Esophagus (tissue), 2 donors: ENCODE data around the gene AIMP1. TPM values are rescaled to one million over a fixed set of nuclear protein-coding genes. Genes with fewer than 3 reads are reported as not detected.

ENCODE experiments used
- H3K27ac ChIP-seq, 2 donors: one replicate each; pipeline ENCODE4 v1.5.1; 2013; ENCODE audit warnings: low read depth in 2 of 2, mild to moderate bottlenecking in 2 of 2, inconsistent platforms in 1 of 2, low read length in 1 of 2, moderate library complexity in 1 of 2
- H3K27me3 ChIP-seq, 2 donors: one replicate each; pipeline ENCODE4 v1.6.1; 2013; ENCODE audit warnings: low read length in 2 of 2, control low read depth in 1 of 2, mild to moderate bottlenecking in 1 of 2; ENCODE audit not compliant: insufficient read depth in 2 of 2, control insufficient read depth in 1 of 2
- H3K36me3 ChIP-seq, 2 donors: one replicate each; pipeline ENCODE4 v1.6.1; 2013; ENCODE audit warnings: low read length in 1 of 2; ENCODE audit not compliant: control insufficient read depth in 2 of 2, insufficient read depth in 2 of 2
- H3K4me1 ChIP-seq, 2 donors: one replicate each; pipeline ENCODE4 v1.6.1; 2013; ENCODE audit warnings: low read length in 1 of 2; ENCODE audit not compliant: control insufficient read depth in 2 of 2, insufficient read depth in 2 of 2
- H3K4me3 ChIP-seq, 2 donors: one replicate each; pipeline ENCODE4 v1.5.1; 2013; ENCODE audit warnings: low read length in 2 of 2, mild to moderate bottlenecking in 2 of 2, low read depth in 1 of 2, moderate library complexity in 1 of 2
- H3K9me3 ChIP-seq, 2 donors: one replicate each; pipeline ENCODE4 v1.6.1; 2013; ENCODE audit warnings: mild to moderate bottlenecking in 2 of 2, low read depth in 1 of 2, low read length in 1 of 2, moderate library complexity in 1 of 2; ENCODE audit not compliant: control insufficient read depth in 2 of 2, insufficient read depth in 1 of 2
- WGBS, 2 donors: extraction: QIAGEN DNeasy Blood & Tissue Kit; methylation state at CpG; one replicate each; pipeline ENCODE4 v1.1.7; 2013; 5-methylcytosine and 5-hydroxymethylcytosine counted together
- polyA plus RNA-seq, 2 donors: library from polyadenylated mRNA; stranded (reverse); fragments of 200-250 nt; gene quantifications; one replicate each; pipeline ENCODE4 v1.2.3, GENCODE V29; 2013
- donor health status: healthy with polysubstance abuse.
- donor health status: Bipolar disorder and iron deficiency.

AIMP1 gene
- polyA plus RNA-seq, 2 donors, result 25.0 to 26.9 TPM

- Histone ChIP-seq H3K9me3 (no peaks in the 10 kb centered on the region), H3K4me3 (no peak overlapping the region), H3K4me1 (no peaks in the 10 kb centered on the region), H3K27ac (no peak overlapping the region), H3K36me3 (peaks cover 3 to 7% of the 10 kb centered on the region in 2 donors), H3K27me3 (no peaks in the 10 kb centered on the region)
- WGBS, 2 donors, result 86 to 88% methylated on average over 2 of the region's 2 CpGs
Measured at GRCh38 chr4:106289737-106290136, 26.6 kb upstream of the AIMP1 start.

DNA sequence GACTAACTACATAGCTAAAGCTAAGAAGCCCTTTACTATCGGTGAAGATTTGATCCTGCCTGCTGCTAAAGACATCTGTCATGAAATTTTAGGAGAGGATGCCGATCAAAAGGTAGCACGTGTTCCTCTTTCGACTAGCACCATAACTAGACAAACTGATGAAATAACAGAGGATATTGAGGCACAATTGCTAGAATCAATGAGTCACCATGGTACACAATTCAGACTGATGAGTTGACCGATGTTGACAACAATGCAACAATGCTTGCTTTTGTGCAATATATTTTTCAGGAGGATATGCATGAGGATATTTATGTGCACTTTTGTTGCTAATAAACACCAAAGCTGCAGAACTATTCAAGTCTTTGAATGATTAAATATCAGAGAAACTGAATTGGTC is 24.7 kb upstream of the AIMP1 start:
- Histone ChIP-seq H3K4me1 (no peaks in the 10 kb centered on the region), H3K27ac (no peak overlapping the region), H3K4me3 (no peak overlapping the region), H3K9me3 (no peaks in the 10 kb centered on the region), H3K36me3 (peaks cover 3% of the 10 kb centered on the region in 2 donors), H3K27me3 (no peaks in the 10 kb centered on the region)
- 96 to 98% methylated on average over 5 of the region's 5 CpGs for WGBS, 2 donors

GRCh38 chr4:106294062-106294461 is 22.3 kb upstream of the AIMP1 start:
- Histone ChIP-seq H3K27me3 (no peaks in the 10 kb centered on the region), H3K4me3 (no peak overlapping the region), H3K4me1 (no peaks in the 10 kb centered on the region), H3K27ac (no peak overlapping the region), H3K36me3 (peaks cover 0 to 3% of the 10 kb centered on the region in 2 donors), H3K9me3 (no peaks in the 10 kb centered on the region)
- WGBS, 2 donors, result 98% methylated on average over 10 of the region's 10 CpGs

DNA sequence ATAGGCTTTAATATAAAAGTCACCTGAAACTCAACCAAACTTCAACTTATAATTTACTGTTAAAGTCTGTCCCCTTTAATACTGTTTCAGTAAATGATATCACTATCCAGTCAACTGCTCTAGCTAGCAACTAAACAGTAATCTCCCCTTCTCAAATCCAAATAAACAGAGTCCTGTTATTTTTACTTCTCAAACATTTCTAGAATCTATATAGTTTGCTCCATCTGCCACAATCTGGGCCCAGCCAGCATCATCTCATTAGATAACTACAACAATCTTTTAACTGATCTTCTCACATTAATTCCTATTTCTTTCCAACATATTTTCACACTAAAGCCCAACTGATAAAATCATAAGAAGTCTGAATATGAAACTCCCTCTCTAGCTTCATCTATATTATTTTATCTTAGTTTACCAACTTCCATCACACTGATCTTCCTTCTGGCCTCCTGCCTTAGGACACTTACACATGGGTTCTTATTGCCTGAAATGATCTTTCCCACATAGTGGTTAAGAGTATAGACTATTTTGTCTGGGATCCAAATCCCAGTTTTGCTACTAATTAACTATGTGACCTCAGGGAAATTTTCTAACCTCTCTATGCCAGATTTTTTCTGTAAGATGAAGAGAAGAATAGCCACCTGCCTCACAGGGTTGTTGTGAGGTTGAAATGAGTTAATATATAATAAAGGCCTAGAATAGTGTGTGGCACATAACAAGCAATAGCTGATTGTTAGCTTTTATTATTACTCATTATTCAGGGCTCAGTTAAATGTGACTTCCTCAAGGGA is 18.9 kb upstream of the AIMP1 start:
- Histone ChIP-seq H3K4me3 (no peak overlapping the region), H3K36me3 (no peaks in the 10 kb centered on the region), H3K27me3 (no peaks in the 10 kb centered on the region), H3K9me3 (no peaks in the 10 kb centered on the region), H3K27ac (no peak overlapping the region), H3K4me1 (no peaks in the 10 kb centered on the region)

DNA sequence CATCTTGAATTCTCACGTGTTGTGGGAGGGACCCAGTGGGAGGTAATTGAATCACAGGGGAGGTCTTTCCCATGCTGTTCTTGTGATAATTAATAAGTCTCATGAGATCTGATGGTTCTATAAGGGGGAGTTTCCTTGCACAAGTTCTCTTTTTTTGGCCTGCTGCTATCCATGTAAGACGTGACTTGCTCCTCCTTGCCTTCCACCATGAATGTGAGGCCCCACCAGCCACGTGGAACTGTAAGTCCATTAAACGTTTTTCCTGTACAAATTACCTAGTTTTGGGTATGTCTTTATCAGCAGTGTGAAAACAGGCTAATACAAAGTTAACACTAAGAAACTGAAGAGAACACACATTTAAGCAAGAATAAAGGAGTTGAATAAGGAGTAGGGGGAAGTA is 16.4 kb upstream of the AIMP1 start:
- H3K9me3 ChIP-seq, result no peaks in the 10 kb centered on the region
- H3K27ac ChIP-seq, result no peak overlapping the region
- no peaks in the 10 kb centered on the region for H3K4me1 ChIP-seq
- no peak overlapping the region for H3K4me3 ChIP-seq
- H3K36me3 ChIP-seq, result no peaks in the 10 kb centered on the region
- WGBS, 2 donors, result 87 to 90% methylated on average over 4 of the region's 4 CpGs
- H3K27me3 ChIP-seq, result no peaks in the 10 kb centered on the region

DNA sequence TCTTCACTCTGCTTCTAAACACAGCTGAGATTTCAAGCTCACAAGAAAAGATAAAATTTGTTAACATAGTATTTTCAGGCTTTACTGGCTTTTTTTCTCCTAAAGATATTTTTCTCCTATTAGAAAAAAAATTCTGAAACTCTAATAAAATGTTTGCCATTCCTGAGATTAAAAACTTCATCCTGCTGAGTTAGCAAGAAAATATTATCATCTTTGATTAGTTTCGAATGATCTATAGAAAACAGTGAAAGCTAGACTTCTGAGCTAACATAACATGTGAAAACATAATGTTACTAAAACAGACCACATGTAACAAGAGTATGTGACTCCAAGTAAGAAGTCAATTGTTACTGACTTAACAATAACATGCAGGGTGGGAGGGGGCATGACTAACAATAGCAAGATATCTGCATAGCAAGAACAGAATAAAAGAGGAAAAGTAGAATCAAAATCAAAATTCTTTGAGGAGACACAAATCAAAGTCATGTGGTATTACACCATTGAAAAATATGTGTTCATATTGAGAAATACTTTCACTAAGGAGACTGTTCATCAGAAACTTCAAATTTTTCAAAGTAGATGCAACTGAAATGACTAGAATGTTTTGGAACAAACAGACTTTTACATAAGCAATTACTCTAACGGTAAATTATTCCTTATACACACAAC is 14.8 kb upstream of the AIMP1 start:
- Histone ChIP-seq H3K36me3 (no peaks in the 10 kb centered on the region), H3K4me3 (no peak overlapping the region), H3K9me3 (no peaks in the 10 kb centered on the region), H3K4me1 (no peaks in the 10 kb centered on the region), H3K27ac (no peak overlapping the region), H3K27me3 (no peaks in the 10 kb centered on the region)
- WGBS, 2 donors, result 87 to 89% methylated on average over 2 of the region's 2 CpGs

DNA sequence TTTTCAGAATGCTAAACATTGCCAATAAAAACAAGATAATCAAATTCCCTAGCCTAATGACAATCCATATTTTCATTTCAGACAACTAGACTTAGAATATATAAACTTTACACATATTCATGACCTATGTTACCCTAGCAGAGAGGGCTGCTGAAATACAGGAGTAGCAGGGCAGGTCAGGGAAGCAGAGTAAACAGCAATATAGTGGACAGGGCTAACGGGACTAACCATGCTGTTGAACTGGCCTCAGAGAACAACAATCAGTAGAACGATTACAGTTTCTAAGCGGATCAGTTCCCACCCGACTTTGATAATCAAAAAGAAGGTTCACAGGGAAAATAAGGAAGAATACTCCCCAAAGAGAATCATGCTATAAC is 14.3 kb upstream of the AIMP1 start:
- Histone ChIP-seq H3K4me1 (no peaks in the 10 kb centered on the region), H3K27ac (no peak overlapping the region), H3K27me3 (no peaks in the 10 kb centered on the region), H3K36me3 (no peaks in the 10 kb centered on the region), H3K4me3 (no peak overlapping the region), H3K9me3 (no peaks in the 10 kb centered on the region)
- WGBS, 2 donors, result 87 to 93% methylated on average over 4 of the region's 4 CpGs

- no peak overlapping the region for H3K4me3 ChIP-seq
- 91 to 94% methylated on average over 3 of the region's 3 CpGs for WGBS, 2 donors
- H3K9me3 ChIP-seq, result no peaks in the 10 kb centered on the region
- no peaks in the 10 kb centered on the region for H3K27me3 ChIP-seq
- H3K27ac ChIP-seq, result no peak overlapping the region
- no peaks in the 10 kb centered on the region for H3K36me3 ChIP-seq
- no peaks in the 10 kb centered on the region for H3K4me1 ChIP-seq
Measured at GRCh38 chr4:106303548-106304281, 12.6 kb upstream of the AIMP1 start.

DNA sequence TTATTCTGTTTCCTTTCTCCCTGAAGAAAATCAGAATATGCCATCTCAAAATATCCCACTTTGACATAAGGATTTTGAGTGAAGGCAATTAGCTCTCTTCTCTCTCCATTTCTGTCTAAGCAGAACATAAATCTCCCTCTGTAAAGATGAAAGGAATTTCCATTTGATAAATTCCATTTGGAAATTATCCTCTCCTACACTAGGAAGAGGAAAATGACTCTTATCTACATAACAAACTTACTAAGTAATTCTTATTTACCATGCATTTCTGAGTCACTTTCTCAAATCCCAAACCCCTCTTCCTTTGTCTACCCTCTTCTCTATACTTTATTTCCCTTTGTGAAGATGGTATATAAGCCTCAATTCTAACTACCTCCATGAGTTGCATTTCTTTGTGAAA is 11.7 kb upstream of the AIMP1 start:
- H3K36me3 ChIP-seq, result no peaks in the 10 kb centered on the region
- H3K4me1 ChIP-seq, result no peaks in the 10 kb centered on the region
- no peaks in the 10 kb centered on the region for H3K27me3 ChIP-seq
- no peak overlapping the region for H3K4me3 ChIP-seq
- H3K9me3 ChIP-seq, result no peaks in the 10 kb centered on the region
- no peak overlapping the region for H3K27ac ChIP-seq
